K562 (cell line): ENCODE data around the gene CEP128. TPM values are rescaled to one million over a fixed set of nuclear protein-coding genes. Genes with fewer than 3 reads are reported as not detected.
A peak's percentile ranks its signal among the peaks of the same experiment; 100 is the strongest.

ENCODE experiments used
- ATAC-seq: fragments of 200-7000 bp; cut with Tn5 transposase; 3 replicates; pipeline ENCODE4 v1.9.1; 2020; ENCODE audit warnings: moderate library complexity
- BruUV-seq: library from RNA; stranded (reverse); fragments of 400-500 nt; replicated peaks from 2 replicates; lab custom pipeline; 2021; lab: Mats Ljungman, UMichigan
- CTCF ChIA-PET: fragments of 300-600 bp; formaldehyde crosslinking; extraction: SDS; loops from one replicate; lab custom pipeline; 2021; ENCODE audit warnings: low intra/inter-chr PET ratio; lab: Yijun Ruan, JAX
- POLR2A ChIA-PET: fragments of 300-600, 350-650 bp; sonication (Branson Sonifier 250); formaldehyde crosslinking; extraction: SDS; loops from one replicate; lab custom pipeline; 2021; ENCODE audit warnings: antibody characterized with exemption, inconsistent platforms; lab: Yijun Ruan, JAX
- DNase-seq, 4 experiments: peaks; one replicate each; pipeline versions ENCODE4 v3.0.0 to v3.0.0-alpha.2; 2011 to 2018; ENCODE audit warnings: low spot score in 3 of 4, mixed read lengths in 3 of 4; ENCODE audit errors: extremely low read depth in 1 of 4
- FAIRE-seq: peaks from 2 replicates; lab custom pipeline; 2011; peaks lifted over from hg19 to GRCh38; lab: Jason Lieb, UNC
- H2AFZ ChIP-seq: 2 replicates; pipeline ENCODE4 v1.6.0; 2011; ENCODE audit warnings: low read depth, low read length, control low read depth, inconsistent platforms
- H3K27ac ChIP-seq: fragments of 200-600 bp; 3 replicates; pipeline ENCODE4 v1.8.0; 2011; ENCODE audit warnings: low read depth, mild to moderate bottlenecking, control low read depth, inconsistent platforms, low read length, moderate library complexity, mixed read lengths; ENCODE audit errors: extremely low read depth
- H3K27me3 ChIP-seq, 2 experiments: fragments of 300-600 bp in 1 of 2; 2 replicates in 1 of 2; 3 replicates in 1 of 2; pipeline versions ENCODE4 v1.6.0 to v1.8.0; 2011; ENCODE audit warnings: inconsistent platforms in 2 of 2, low read length in 2 of 2, mild to moderate bottlenecking in 1 of 2, mixed read lengths in 1 of 2, moderate library complexity in 1 of 2; ENCODE audit not compliant: control insufficient read depth in 2 of 2, insufficient read depth in 2 of 2
- H3K36me3 ChIP-seq: fragments of 300-600 bp; 3 replicates; pipeline ENCODE4 v1.8.0; 2011; ENCODE audit warnings: mild to moderate bottlenecking, low read length, inconsistent platforms; ENCODE audit not compliant: control insufficient read depth, insufficient read depth
- H3K4me1 ChIP-seq, 2 experiments: fragments of 200-600 bp in 1 of 2; replicated peaks in 1 of 2; 2 replicates in 1 of 2; 3 replicates in 1 of 2; pipeline versions ENCODE4 v1.5.1 to v1.8.0; 2011; ENCODE audit warnings: inconsistent platforms in 2 of 2, low read length in 2 of 2, mild to moderate bottlenecking in 1 of 2, mixed read lengths in 1 of 2, moderate library complexity in 1 of 2; ENCODE audit not compliant: control insufficient read depth in 2 of 2, insufficient read depth in 2 of 2
- H3K4me2 ChIP-seq: 2 replicates; pipeline ENCODE4 v1.6.1; 2011; ENCODE audit warnings: low read length, control low read depth, inconsistent platforms, mixed read lengths; ENCODE audit not compliant: insufficient read depth
- H3K4me3 ChIP-seq: fragments of 200-600 bp; sonication (generic), shearing (Covaris generic); 2 replicates; pipeline ENCODE4 v1.5.1; 2016; ENCODE audit warnings: control low read depth, inconsistent platforms
- H3K79me2 ChIP-seq: fragments of 200-600 bp; 3 replicates; pipeline ENCODE4 v1.8.0; 2011; ENCODE audit warnings: low read length, inconsistent platforms; ENCODE audit not compliant: control insufficient read depth, insufficient read depth
- H3K9ac ChIP-seq, 2 experiments: 2 replicates each; pipeline versions ENCODE4 v1.6.0 to v1.6.1; 2011; ENCODE audit warnings: low read depth in 2 of 2, low read length in 2 of 2, control low read depth in 1 of 2, inconsistent platforms in 1 of 2, mild to moderate bottlenecking in 1 of 2, mixed read lengths in 1 of 2; ENCODE audit not compliant: insufficient read depth in 1 of 2
- H3K9me1 ChIP-seq: one replicate; pipeline ENCODE4 v1.6.0; 2011; ENCODE audit warnings: inconsistent platforms, mild to moderate bottlenecking, low read length, moderate library complexity; ENCODE audit not compliant: control insufficient read depth, insufficient read depth
- H3K9me3 ChIP-seq: replicated peaks from 2 replicates; pipeline ENCODE4 v1.5.1; 2011; ENCODE audit warnings: low read depth, low read length, inconsistent platforms; ENCODE audit not compliant: control insufficient read depth, insufficient read depth
- H4K20me1 ChIP-seq: replicated peaks from 2 replicates; pipeline ENCODE4 v1.6.1; 2011; ENCODE audit warnings: low read length, inconsistent platforms, mixed read lengths; ENCODE audit not compliant: control insufficient read depth, insufficient read depth
- FOXA1 ChIP-seq: fragments of 450-650 bp; IDR thresholded peaks from 2 replicates; pipeline ENCODE4 v1.6.1; 2016; ENCODE audit warnings: mild to moderate bottlenecking, borderline replicate concordance
- HNRNPLL ChIP-seq: fragments of 200-400 bp; formaldehyde crosslinking; IDR thresholded peaks from 2 replicates; pipeline ENCODE4 v1.6.1; 2017; ENCODE audit warnings: low read length, low read depth, mild to moderate bottlenecking; ENCODE audit not compliant: poor library complexity, severe bottlenecking
- HSF4 ChIP-seq: fragments of 250-450 bp; sonication (Bioruptor Pico); IDR thresholded peaks from 2 replicates; pipeline ENCODE4 v2.1.2; 2022; ENCODE audit warnings: mild to moderate bottlenecking, moderate library complexity, borderline replicate concordance
- KLF13 ChIP-seq: fragments of 450-650 bp; IDR thresholded peaks from 2 replicates; pipeline ENCODE4 v1.6.1; 2016; ENCODE audit warnings: missing genetic modification characterization, low read depth, mild to moderate bottlenecking, missing compliant biosample characterization, moderate library complexity, borderline replicate concordance
- MYC ChIP-seq, 2 experiments: fragments of 250-450 bp in 1 of 2; sonication (Bioruptor Pico) in 1 of 2; IDR thresholded peaks; 2 replicates each; pipeline versions ENCODE4 v1.5.1 to v1.6.1; 2012 to 2021; ENCODE audit warnings: low read depth in 2 of 2, borderline replicate concordance in 1 of 2, improper control_type of control experiment in 1 of 2, low read length in 1 of 2, mild to moderate bottlenecking in 1 of 2, moderate library complexity in 1 of 2
- SPI1 ChIP-seq: IDR thresholded peaks from 2 replicates; pipeline ENCODE4 v1.6.1; 2011; ENCODE audit warnings: low read depth, low read length, control low read depth, borderline replicate concordance
- SUPT5H ChIP-seq: fragments of 450-650 bp; IDR thresholded peaks from 2 replicates; pipeline ENCODE4 v1.6.1; 2016
- ZFX ChIP-seq: sonication (generic); formaldehyde crosslinking; IDR thresholded peaks from 2 replicates; pipeline ENCODE4 v1.8.0; 2022; ENCODE audit warnings: mild to moderate bottlenecking, missing genetic modification reagents, moderate library complexity
- ZNF717 ChIP-seq: fragments of 250-450 bp; sonication (Bioruptor Pico); IDR thresholded peaks from 2 replicates; pipeline ENCODE4 v1.5.0; 2021
- ZNF778 ChIP-seq: fragments of 450-650 bp; formaldehyde crosslinking; IDR thresholded peaks from 2 replicates; pipeline ENCODE4 v1.4.0; 2020; ENCODE audit warnings: mild to moderate bottlenecking, moderate library complexity
- ZNF79 ChIP-seq: fragments of 250-450 bp; sonication (Bioruptor Pico); IDR thresholded peaks from 2 replicates; pipeline ENCODE4 v1.4.0; 2020; ENCODE audit warnings: low read depth, mild to moderate bottlenecking, moderate library complexity
- WGBS: fragments of 100-300 bp; shearing (Covaris generic); methylation state at CpG from one replicate; pipeline ENCODE4 v1.1.6; 2016; ENCODE audit warnings: low coverage, mixed read lengths; ENCODE audit not compliant: insufficient coverage; ENCODE audit errors: missing lambda C conversion rate; 5-methylcytosine and 5-hydroxymethylcytosine counted together
- in situ Hi-C: fragments of 300-500 bp; cut with MboI; formaldehyde crosslinking; loops from 4 replicates; pipeline ENCODE4 v1.15.0; 2018; ENCODE audit warnings: inconsistent platforms, mixed read lengths
- intact Hi-C: fragments of 100-400 bp; cut with micrococcal nuclease; formaldehyde crosslinking; loops from 2 replicates; pipeline ENCODE4 v1.14.2; 2022
- polyA plus RNA-seq, 8 experiments: library from polyadenylated mRNA; depleted of rRNA in 4 of 8; stranded (reverse) in 5 of 8; unstranded in 3 of 8; fragments of >200 nt; fragmentation: Nextera tagmentation in 2 of 8; fragmentation: Illumina TruSeq in 1 of 8; extraction: Ambion mirVana in 2 of 8; extraction: Trizol in 1 of 8; gene quantifications; 2 replicates each; pipeline versions ENCODE4 v1.2.1 to v1.2.3, GENCODE V29; 2011 to 2014; ENCODE audit warnings: inconsistent platforms in 1 of 8, missing spikeins in 1 of 8
- total RNA-seq, 7 experiments: library from RNA; depleted of rRNA in 6 of 7; stranded (reverse); fragments of >200 nt in 6 of 7; fragmentation: Illumina TruSeq in 2 of 7; extraction: Trizol in 2 of 7; gene quantifications; 2 replicates each; pipeline versions ENCODE4 v1.2.1 to v1.2.3, GENCODE V29; 2011 to 2021; ENCODE audit warnings: low replicate concordance in 1 of 7
- TF ChIP-seq, protein P1 (sequence below): sonication (generic); formaldehyde crosslinking; IDR thresholded peaks from 2 replicates; pipeline ENCODE4 v1.8.0; 2022; ENCODE audit warnings: missing genetic modification reagents, mild to moderate bottlenecking, borderline replicate concordance
- TF ChIP-seq, protein P2 (sequence below): fragments of 250-450 bp; sonication (Bioruptor Pico); IDR thresholded peaks from 2 replicates; pipeline ENCODE4 v1.4.0; 2020; ENCODE audit warnings: mild to moderate bottlenecking

The CEP128 gene
- total and polyA plus RNA-seq, 9 of the 15 experiments (the other 6 are each of a cell fraction or from before 2014, with no cell fraction given) = 2.3 to 9.2 (median 4.6) TPM

DNA sequence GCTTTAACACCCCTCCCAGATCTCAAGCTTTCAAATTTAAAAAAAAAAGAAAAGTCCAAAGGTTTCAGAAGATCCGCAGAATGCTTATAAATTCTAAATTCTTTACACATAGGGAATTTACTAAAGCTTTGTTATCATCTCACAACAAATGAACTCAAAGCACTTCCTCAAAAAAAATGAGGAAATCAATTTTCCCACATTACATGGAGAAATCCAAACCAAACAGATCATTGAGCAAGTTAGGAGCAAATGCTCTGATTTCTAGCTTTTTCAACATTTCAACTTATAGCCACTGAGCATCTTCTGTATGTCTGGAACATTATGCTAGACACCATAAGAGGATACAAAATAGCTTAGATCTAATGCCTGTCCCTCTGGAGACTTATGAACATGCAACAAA, 161.0 kb downstream of the CEP128 start:
- Histone ChIP-seq H3K4me2 (no peak overlapping the region), H3K4me3 (no peak overlapping the region), H3K9me3 (no peaks in the 10 kb centered on the region), H4K20me1 (no peaks in the 10 kb centered on the region), H3K79me2 (no peaks in the 10 kb centered on the region), H3K27me3 (no peaks in the 10 kb centered on the region), H3K4me1 (no peaks in the 10 kb centered on the region), H3K36me3 (no peaks in the 10 kb centered on the region), H3K9me1 (no peaks in the 10 kb centered on the region), H3K9ac (no peak overlapping the region), H2AFZ (no peak overlapping the region), H3K27ac (no peak overlapping the region)
- no TSS peak for BruUV-seq
- ChIA-PET CTCF (no interaction called here), POLR2A (no interaction called here)
- DNase-seq = no peak
- no peak for TF ChIP-seq ZNF717 (CRISPR knock-in tag)
- TF ChIP-seq SUPT5H = no peak
- no peak for TF ChIP-seq HSF4 (CRISPR knock-in tag)
- TF ChIP-seq ZNF79 = no peak
- TF ChIP-seq ZFX (CRISPR knock-in tag) = no peak
- peak; percentile 12; the same call in 1 of the 2 replicates for TF ChIP-seq SPI1
- no peak for TF ChIP-seq KLF13 (tag)
- no peak for TF ChIP-seq HNRNPLL
- intact Hi-C loops (no loop called here), in situ Hi-C loops (no loop called here)
- no peak for ATAC-seq
- 0% methylated on average over 1 of the region's 1 CpG for WGBS
- FAIRE-seq = no peak

DNA sequence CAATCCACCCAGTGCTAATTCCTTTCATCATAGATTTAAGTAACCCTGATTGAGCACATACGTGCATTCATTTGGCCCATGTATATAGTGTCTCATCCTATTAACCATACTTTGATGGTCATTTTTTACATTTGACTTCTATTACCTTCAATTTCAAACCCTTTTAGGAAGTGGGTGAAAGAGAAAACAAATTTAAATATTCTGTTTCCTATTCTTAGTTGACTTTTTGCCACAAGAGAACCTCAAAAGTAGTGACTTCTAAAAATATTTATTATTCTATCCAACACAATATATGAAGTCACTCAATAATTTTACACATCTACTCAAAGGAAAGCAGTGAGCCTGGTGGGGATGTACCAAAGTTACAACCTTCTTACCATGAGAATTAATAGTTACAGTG, 164.9 kb downstream of the CEP128 start:
- Histone ChIP-seq H3K27me3 (no peaks in the 10 kb centered on the region), H3K4me2 (no peak overlapping the region), H3K36me3 (no peaks in the 10 kb centered on the region), H3K9me1 (no peaks in the 10 kb centered on the region), H3K9me3 (no peaks in the 10 kb centered on the region), H3K4me1 (no peaks in the 10 kb centered on the region), H3K9ac (no peak overlapping the region), H4K20me1 (no peaks in the 10 kb centered on the region), H3K27ac (no peak overlapping the region), H3K4me3 (no peak overlapping the region), H3K79me2 (no peaks in the 10 kb centered on the region), H2AFZ (no peak overlapping the region)
- DNase-seq (no peak), FAIRE-seq (no peak), ATAC-seq (no peak)
- ChIA-PET POLR2A (no interaction called here), CTCF (no interaction called here)
- 64% methylated on average over 1 of the region's 1 CpG for WGBS
- intact Hi-C loops (no loop called here), in situ Hi-C loops (no loop called here)
- no TSS peak for BruUV-seq
- TF ChIP-seq, protein P1, sequence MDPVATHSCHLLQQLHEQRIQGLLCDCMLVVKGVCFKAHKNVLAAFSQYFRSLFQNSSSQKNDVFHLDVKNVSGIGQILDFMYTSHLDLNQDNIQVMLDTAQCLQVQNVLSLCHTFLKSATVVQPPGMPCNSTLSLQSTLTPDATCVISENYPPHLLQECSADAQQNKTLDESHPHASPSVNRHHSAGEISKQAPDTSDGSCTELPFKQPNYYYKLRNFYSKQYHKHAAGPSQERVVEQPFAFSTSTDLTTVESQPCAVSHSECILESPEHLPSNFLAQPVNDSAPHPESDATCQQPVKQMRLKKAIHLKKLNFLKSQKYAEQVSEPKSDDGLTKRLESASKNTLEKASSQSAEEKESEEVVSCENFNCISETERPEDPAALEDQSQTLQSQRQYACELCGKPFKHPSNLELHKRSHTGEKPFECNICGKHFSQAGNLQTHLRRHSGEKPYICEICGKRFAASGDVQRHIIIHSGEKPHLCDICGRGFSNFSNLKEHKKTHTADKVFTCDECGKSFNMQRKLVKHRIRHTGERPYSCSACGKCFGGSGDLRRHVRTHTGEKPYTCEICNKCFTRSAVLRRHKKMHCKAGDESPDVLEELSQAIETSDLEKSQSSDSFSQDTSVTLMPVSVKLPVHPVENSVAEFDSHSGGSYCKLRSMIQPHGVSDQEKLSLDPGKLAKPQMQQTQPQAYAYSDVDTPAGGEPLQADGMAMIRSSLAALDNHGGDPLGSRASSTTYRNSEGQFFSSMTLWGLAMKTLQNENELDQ (CRISPR knock-in tag) = no peak
- TF ChIP-seq FOXA1 = no peak
- no peak for TF ChIP-seq ZNF778 (CRISPR knock-in tag)
- no peak for TF ChIP-seq MYC (IDR thresholded peaks at IDR 0.05; ENCODE audit: low read depth, low read length)
- TF ChIP-seq MYC (CRISPR knock-in tag; IDR thresholded peaks at IDR 0.05; ENCODE audit: borderline replicate concordance, low read depth) = no peak
- TF ChIP-seq, protein P2, sequence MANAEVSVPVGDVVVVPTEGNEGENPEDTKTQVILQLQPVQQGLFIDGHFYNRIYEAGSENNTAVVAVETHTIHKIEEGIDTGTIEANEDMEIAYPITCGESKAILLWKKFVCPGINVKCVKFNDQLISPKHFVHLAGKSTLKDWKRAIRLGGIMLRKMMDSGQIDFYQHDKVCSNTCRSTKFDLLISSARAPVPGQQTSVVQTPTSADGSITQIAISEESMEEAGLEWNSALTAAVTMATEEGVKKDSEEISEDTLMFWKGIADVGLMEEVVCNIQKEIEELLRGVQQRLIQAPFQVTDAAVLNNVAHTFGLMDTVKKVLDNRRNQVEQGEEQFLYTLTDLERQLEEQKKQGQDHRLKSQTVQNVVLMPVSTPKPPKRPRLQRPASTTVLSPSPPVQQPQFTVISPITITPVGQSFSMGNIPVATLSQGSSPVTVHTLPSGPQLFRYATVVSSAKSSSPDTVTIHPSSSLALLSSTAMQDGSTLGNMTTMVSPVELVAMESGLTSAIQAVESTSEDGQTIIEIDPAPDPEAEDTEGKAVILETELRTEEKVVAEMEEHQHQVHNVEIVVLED = no peak
